GM19463 (cell line): ENCODE measurements around the gene KPNA2.
"Not testable (repeated sequence)": the region's sequence is repeated elsewhere in the genome, so short reads cannot be mapped to it uniquely, and the experiment has no call there.

ENCODE experiments used
- ATAC-seq: cut with Tn5 transposase; IDR thresholded peaks from one replicate; pipeline ENCODE4 v1.9.1; 2021; ENCODE audit warnings: mild to moderate bottlenecking, moderate library complexity; ENCODE audit not compliant: unreplicated experiment

Gene KPNA2

GRCh38 chr17:68019675-68020408 is 15.7 kb upstream of the KPNA2 start:
- ATAC-seq: peak; percentile 94

- no peak for ATAC-seq
Observed at GRCh38 chr17:68020409-68020756, 15.2 kb upstream of the KPNA2 start.

GRCh38 chr17:68020791-68021190 is 14.7 kb upstream of the KPNA2 start:
- not testable (repeated sequence) for ATAC-seq

GRCh38 chr17:68021963-68022362 is 13.6 kb upstream of the KPNA2 start:
- no peak for ATAC-seq

GRCh38 chr17:68022547-68022946 is 13.0 kb upstream of the KPNA2 start:
- ATAC-seq: not testable (repeated sequence)

GRCh38 chr17:68029512-68030215 is 5.9 kb upstream of the KPNA2 start:
- no peak for ATAC-seq

- ATAC-seq: no peak
Observed at GRCh38 chr17:68033636-68034451, 1.7 kb upstream of the KPNA2 start.

- ATAC-seq: no peak
Observed at GRCh38 chr17:68034452-68034776, 1.1 kb upstream of the KPNA2 start.

DNA sequence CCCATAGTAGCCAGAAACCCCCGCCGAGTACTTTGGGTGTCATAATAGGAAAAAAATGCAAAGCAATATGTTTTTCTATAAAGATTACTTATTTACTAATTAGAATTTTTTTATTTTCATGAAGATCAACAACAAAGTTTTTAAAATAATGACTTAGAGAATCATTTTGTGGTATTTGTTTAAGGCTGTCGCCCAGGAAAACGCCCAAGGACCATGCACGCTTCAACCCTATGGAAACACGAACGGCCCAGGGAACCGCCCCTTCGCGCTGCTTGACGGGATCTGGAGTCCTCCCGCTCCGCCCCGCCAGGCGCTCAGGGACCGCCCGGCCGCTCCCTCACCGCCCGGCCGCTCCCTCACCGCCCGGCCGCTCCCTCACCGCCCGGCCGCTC is 408 bp upstream of the KPNA2 start:
- ATAC-seq: peak; percentile 90

- ATAC-seq: no peak
Observed at GRCh38 chr17:68036304-68037147, 991 bp downstream of the KPNA2 start.

DNA sequence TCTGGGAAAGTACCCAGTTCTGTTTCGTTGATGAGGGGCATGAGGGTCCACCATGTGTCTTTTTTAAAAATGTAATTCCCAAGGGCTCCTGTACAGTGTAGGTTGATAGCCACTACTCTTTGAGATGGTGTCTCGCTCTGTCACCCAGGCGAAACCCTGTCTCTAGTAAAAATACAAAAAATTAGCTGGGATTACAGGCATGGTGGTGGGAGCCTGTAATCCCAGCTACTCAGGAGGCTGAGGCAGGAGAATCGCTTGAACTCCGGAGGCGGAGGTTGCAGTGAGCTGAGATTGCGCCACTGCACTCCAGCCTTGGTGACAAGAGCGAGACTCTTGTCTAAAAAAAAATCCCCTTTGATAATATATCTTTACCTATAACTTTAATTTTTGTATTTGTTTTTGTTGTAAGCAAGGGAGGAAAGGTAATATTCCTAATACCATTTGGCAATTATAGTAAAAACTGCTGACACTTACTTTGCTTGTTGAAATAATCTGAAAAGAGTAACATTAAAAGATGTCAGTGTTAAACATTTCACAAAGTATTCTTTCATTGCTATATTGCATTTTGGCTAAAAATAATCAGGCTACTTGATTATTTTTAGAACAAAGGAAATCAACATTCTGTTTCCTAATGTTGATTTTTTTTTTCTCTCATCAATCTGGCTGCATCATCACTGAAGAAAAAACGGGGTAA is 11.8 kb downstream of the KPNA2 start:
- no peak for ATAC-seq

DNA sequence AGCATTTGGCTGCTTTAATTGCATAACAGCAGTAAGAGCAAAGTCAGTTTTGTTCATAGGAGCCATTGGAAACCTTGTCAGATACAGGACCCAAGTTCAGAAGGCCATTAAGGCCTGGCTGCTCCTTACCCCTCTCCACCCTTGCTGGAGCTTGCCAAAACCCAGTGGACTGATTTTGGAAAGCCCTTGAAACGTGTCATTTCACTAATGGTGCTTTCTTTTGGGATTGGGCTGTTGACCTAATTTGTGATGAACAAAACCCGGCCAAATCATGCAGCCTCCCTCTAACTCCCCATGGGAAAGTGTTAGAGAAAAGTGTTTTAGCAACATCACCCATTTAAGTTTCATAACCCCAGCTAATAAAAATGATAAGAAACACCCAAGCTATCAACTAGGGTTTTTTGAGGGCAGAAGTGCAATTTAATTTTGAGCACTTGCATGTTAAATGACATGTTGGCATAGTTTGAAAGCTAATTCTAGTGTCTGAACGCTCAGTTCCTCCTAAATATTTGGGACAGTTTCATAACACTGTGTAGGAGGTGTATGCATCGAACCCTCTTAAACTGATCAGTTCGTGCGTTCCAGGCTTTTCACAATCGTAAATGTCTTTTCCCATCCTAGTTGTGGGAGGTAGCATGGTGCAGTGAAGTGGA is 12.5 kb downstream of the KPNA2 start:
- ATAC-seq: not testable (repeated sequence)

- ATAC-seq: no peak
Observed at GRCh38 chr17:68048996-68049395, 13.5 kb downstream of the KPNA2 start.

GRCh38 chr17:68049812-68050437 is 14.4 kb downstream of the KPNA2 start:
- not testable (repeated sequence) for ATAC-seq

DNA sequence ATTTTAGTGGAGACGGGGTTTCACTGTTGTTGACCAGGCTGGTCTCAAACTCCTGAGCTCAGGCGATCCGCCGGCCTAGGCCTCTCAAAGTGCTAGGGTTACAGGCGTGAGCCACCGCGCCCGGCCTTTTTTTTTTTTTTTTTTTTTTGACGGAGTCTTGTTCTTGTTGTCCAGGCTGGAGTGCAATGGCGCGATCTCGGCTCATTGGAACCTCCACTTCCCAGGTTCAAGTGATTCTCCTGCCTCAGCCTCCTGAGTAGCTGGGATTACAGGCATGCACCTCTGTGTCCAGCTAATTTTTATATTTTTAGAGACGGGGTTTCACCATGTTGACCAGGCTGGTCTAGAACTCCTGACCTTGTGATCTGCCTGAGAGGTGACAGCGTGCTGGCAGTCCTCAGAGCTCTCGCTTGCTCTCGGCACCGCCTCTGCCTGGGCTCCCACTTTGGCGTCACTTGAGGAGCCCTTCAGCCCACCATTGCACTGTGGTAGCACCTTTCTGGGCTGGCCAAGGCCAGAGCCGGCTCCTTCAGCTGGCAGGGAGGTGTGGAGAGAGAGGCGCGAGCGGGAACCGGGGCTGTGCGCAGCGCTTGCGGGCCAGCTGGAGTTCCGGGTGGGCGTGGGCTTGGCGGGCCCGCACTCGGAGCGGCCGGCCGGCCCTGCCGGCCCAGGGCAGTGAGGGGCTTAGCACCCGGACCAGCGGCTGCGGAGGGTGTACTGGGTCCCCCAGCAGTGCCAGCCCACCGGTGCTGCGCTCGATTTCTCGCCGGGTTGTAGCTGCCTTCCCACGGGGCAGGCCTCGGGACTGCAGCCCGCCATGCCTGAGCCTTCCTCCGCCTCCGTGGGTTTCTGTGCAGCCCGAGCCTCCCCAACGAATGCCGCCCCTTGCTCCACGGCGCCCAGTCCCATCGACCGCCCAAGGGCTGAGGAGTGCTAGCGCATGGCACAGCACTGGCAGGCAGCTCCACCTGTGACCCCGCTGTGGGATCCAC is 16.1 kb downstream of the KPNA2 start:
- not testable (repeated sequence) for ATAC-seq

- no peak for ATAC-seq
Observed at GRCh38 chr17:68052810-68053209, 17.3 kb downstream of the KPNA2 start.

- ATAC-seq: no peak
Observed at GRCh38 chr17:68053231-68054013, 17.9 kb downstream of the KPNA2 start.
